Measurements from ENCODE around the gene SEC24C. TPM values are rescaled to one million over a fixed set of nuclear protein-coding genes. Genes with fewer than 3 reads are reported as not detected.
A peak's percentile ranks its signal among the peaks of the same experiment; 100 is the strongest.

SEC24C gene
- total RNA-seq, 1 experiment from 2014 or later: 325 TPM

DNA sequence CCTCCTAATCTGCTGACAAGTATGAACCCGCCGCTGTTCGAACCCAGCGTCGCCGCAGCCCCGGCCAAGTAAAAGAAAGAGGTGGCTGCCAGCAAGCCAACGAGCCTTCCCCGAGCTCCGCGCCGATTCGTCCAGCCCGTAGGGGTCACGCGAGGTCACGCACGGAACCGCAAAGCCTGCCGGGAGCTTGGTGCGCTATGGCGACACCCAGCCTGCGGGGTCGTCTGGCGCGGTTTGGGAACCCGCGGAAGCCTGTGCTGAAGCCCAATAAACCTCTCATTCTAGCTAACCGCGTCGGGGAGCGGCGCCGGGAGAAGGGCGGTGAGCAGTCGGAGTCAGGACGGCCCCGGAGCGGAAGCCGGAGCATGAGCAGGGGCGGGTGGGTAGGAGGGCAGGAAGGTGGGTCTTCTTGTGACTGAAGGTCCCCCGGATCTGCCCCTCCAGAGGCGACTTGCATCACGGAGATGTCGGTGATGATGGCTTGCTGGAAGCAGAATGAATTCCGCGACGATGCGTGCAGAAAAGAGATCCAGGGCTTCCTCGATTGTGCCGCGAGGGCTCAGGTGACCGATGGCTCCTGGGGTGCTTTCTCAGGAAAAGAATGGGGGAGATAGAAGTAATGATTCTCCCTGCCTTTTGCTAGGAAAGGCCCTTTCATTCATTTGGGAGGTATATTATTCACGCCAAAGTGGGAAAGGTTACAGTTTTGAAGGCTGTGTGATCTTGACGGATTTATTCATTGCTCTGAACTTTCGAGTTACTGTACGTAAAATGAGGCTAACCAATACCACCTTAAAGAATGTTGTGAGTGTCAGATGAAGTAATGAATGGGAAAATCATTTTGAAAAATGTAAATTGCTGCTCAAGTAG, 37.9 kb downstream of the SEC24C start, which contains the start of gene CHCHD1:
CHCHD1 (plus strand) TSS at position 170 of the 870 bp plus-strand sequence; CDS start at position 198, 28 bp downstream.
- peak within 1 kb of the TSS; percentile 42 for H3K27ac ChIP-seq (ENCODE audit: low read length)
- ChIA-PET CTCF (interaction anchor here (1.1 to 2.5 kb wide), 3 partner anchors 35 to 97 kb away, joined by 3 to 10 read pairs (median 9); no protein-coding TSS in a partner anchor), POLR2A (ENCODE audit: unreplicated experiment) (interaction anchor here (0.6 to 1.7 kb wide), 10 partner anchors 9 to 205 kb away, joined by 3 to 13 read pairs (median 4); a partner anchor contains a TSS)
- H3K9ac ChIP-seq (ENCODE audit: low read length): peak within 1 kb of the TSS; percentile 81
- H3K4me3 ChIP-seq (ENCODE audit: low read length): peak within 1 kb of the TSS; percentile 66
- H4K20me1 ChIP-seq (ENCODE audit: low read length): 0 out of 2 replicates have a peak, but pooled peaks cover 12% of the 10 kb centered on the region
- peaks cover 42% of the 10 kb centered on the region for H3K4me1 ChIP-seq (ENCODE audit: insufficient read depth, low read length)
- H3K9me3 ChIP-seq (ENCODE audit: low read length): no peaks in the 10 kb centered on the region
- ATAC-seq (peak; percentile 57), DNase-seq (peak; percentile 100)
- H3K4me2 ChIP-seq (ENCODE audit: low read length): peak within 1 kb of the TSS; percentile 86
- TF ChIP-seq, protein P1, sequence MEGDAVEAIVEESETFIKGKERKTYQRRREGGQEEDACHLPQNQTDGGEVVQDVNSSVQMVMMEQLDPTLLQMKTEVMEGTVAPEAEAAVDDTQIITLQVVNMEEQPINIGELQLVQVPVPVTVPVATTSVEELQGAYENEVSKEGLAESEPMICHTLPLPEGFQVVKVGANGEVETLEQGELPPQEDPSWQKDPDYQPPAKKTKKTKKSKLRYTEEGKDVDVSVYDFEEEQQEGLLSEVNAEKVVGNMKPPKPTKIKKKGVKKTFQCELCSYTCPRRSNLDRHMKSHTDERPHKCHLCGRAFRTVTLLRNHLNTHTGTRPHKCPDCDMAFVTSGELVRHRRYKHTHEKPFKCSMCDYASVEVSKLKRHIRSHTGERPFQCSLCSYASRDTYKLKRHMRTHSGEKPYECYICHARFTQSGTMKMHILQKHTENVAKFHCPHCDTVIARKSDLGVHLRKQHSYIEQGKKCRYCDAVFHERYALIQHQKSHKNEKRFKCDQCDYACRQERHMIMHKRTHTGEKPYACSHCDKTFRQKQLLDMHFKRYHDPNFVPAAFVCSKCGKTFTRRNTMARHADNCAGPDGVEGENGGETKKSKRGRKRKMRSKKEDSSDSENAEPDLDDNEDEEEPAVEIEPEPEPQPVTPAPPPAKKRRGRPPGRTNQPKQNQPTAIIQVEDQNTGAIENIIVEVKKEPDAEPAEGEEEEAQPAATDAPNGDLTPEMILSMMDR (conservative IDR thresholded peaks at IDR 0.05; ENCODE audit: low read depth, low read length): no peak
- TF ChIP-seq EZH2 (IDR thresholded peaks at IDR 0.05; ENCODE audit: low read length, unreplicated experiment): no peak
- TF ChIP-seq EZH2phosphoT487 (IDR thresholded peaks at IDR 0.05; ENCODE audit: borderline replicate concordance, low read length): no peak
- H3K36me3 ChIP-seq (ENCODE audit: low read depth, low read length): peaks cover 15% of the 10 kb centered on the region
- no peaks in the 10 kb centered on the region for H3K27me3 ChIP-seq (ENCODE audit: low read length)
- H3F3A ChIP-seq (ENCODE audit: low read length, unreplicated experiment): peaks cover 14% of the 10 kb centered on the region
- H3K79me2 ChIP-seq (ENCODE audit: low read length): peaks cover 91% of the 10 kb centered on the region
- intact Hi-C loops (cut with micrococcal nuclease): loop anchor here (1.0 kb wide), 1 partner anchor 9 kb away; no protein-coding TSS in a partner anchor
- H3K9me2 ChIP-seq (replicated peaks; ENCODE audit: low read length): no peaks in the 10 kb centered on the region
- H2AFZ ChIP-seq (ENCODE audit: low read length): peak within 1 kb of the TSS; percentile 78
- BruUV-seq (replicated peaks): TSS peak; percentile 32

DNA sequence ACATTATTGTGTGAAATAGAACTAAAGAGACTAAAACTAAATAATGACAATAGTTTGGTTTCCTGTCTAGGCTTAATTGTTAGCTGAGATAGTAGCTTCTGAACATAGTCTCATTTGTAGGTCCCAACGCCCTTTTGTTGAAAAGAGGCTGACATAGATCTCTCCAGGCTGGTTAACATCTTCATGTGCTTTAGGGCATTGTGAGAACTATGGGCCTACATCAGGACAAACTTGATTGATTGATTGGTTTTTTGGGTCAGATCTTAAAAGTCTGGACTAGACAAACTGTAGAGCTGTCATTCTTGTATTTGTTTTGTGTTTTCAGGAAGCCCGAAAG, 38.5 kb downstream of the SEC24C start:
- BruUV-seq (replicated peaks): no TSS peak
- Histone ChIP-seq H3K27ac (ENCODE audit: low read length) (no peak overlapping the region), H3K9me3 (ENCODE audit: low read length) (no peaks in the 10 kb centered on the region), H3K4me2 (ENCODE audit: low read length) (peak overlapping the region; percentile 86), H3K9me2 (replicated peaks; ENCODE audit: low read length) (no peaks in the 10 kb centered on the region), H3K27me3 (ENCODE audit: low read length) (no peaks in the 10 kb centered on the region), H3K4me3 (ENCODE audit: low read length) (peak overlapping the region; percentile 66), H2AFZ (ENCODE audit: low read length) (0 out of 2 replicates have a peak overlapping the region, but pooled peaks have one; percentile 78), H3K36me3 (ENCODE audit: low read depth, low read length) (peaks cover 12% of the 10 kb centered on the region), H3K4me1 (ENCODE audit: insufficient read depth, low read length) (peaks cover 45% of the 10 kb centered on the region), H3K79me2 (ENCODE audit: low read length) (peaks cover 91% of the 10 kb centered on the region), H3F3A (ENCODE audit: low read length, unreplicated experiment) (peaks cover 12% of the 10 kb centered on the region), H3K9ac (ENCODE audit: low read length) (peak overlapping the region; percentile 81), H4K20me1 (ENCODE audit: low read length) (0 out of 2 replicates have a peak, but pooled peaks cover 11% of the 10 kb centered on the region)
- intact Hi-C loops (cut with micrococcal nuclease): no loop called here
- no peak for DNase-seq
- POLR2A ChIA-PET (ENCODE audit: unreplicated experiment): no interaction called here
- no peak for ATAC-seq
- CTCF ChIA-PET: no interaction called here
- TF ChIP-seq EZH2phosphoT487 (IDR thresholded peaks at IDR 0.05; ENCODE audit: borderline replicate concordance, low read length): no peak
- TF ChIP-seq, protein P1 (conservative IDR thresholded peaks at IDR 0.05; ENCODE audit: low read depth, low read length): no peak
- TF ChIP-seq EZH2 (IDR thresholded peaks at IDR 0.05; ENCODE audit: low read length, unreplicated experiment): no peak

Data from PC-3 (cell line).